Loucy (cell line): ENCODE measurements around the gene DCLK2.

Source experiments
- EZH2phosphoT487 ChIP-seq: fragments of 200-600 bp; IDR thresholded peaks from 2 replicates; pipeline ENCODE4 v1.6.1; 2018; ENCODE audit warnings: antibody characterized with exemption, mild to moderate bottlenecking, moderate library complexity, borderline replicate concordance
- TF ChIP-seq, protein P1 (sequence below): fragments of 200-600 bp; sonication (generic); conservative IDR thresholded peaks from 2 replicates; pipeline ENCODE4 v1.5.1; 2014; ENCODE audit warnings: mild to moderate bottlenecking, antibody characterized with exemption, low read length

DNA sequence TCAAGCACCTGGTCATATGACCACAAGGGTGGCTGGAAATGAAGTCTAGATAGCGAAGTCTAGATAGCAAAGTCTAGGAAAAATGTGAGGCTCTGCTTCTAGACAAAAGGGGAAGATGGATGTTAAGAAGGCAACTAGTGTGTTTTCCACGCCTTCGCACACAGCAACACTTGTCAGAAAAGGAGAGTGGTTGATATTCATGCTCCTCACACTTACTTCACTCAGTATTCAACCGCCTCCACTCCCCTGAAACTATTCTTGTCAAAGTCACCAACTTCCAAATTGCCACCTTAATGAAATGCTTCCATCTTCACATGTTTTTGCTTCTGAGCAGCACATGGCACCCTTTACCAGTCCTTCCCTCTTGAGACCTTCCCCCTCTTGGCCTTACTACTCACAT is 27.7 kb upstream of the DCLK2 start:
- TF ChIP-seq, protein P1, sequence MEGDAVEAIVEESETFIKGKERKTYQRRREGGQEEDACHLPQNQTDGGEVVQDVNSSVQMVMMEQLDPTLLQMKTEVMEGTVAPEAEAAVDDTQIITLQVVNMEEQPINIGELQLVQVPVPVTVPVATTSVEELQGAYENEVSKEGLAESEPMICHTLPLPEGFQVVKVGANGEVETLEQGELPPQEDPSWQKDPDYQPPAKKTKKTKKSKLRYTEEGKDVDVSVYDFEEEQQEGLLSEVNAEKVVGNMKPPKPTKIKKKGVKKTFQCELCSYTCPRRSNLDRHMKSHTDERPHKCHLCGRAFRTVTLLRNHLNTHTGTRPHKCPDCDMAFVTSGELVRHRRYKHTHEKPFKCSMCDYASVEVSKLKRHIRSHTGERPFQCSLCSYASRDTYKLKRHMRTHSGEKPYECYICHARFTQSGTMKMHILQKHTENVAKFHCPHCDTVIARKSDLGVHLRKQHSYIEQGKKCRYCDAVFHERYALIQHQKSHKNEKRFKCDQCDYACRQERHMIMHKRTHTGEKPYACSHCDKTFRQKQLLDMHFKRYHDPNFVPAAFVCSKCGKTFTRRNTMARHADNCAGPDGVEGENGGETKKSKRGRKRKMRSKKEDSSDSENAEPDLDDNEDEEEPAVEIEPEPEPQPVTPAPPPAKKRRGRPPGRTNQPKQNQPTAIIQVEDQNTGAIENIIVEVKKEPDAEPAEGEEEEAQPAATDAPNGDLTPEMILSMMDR: no peak
- no peak for TF ChIP-seq EZH2phosphoT487
